Stimulated activated CD8-positive, alpha-beta memory T cell treated with anti-CD3 and anti-CD28 coated beads, Interleukin-12 subunit alpha, Interleukin-12 subunit beta, amount 100 ng/mL, for 24 hours (primary cell): Measurements from ENCODE around the gene PLCD4.

Experiments
- DNase-seq: peaks from one replicate; pipeline ENCODE4 v3.0.0-alpha.2; 2020; ENCODE audit errors: extremely low read depth

PLCD4 gene

DNA sequence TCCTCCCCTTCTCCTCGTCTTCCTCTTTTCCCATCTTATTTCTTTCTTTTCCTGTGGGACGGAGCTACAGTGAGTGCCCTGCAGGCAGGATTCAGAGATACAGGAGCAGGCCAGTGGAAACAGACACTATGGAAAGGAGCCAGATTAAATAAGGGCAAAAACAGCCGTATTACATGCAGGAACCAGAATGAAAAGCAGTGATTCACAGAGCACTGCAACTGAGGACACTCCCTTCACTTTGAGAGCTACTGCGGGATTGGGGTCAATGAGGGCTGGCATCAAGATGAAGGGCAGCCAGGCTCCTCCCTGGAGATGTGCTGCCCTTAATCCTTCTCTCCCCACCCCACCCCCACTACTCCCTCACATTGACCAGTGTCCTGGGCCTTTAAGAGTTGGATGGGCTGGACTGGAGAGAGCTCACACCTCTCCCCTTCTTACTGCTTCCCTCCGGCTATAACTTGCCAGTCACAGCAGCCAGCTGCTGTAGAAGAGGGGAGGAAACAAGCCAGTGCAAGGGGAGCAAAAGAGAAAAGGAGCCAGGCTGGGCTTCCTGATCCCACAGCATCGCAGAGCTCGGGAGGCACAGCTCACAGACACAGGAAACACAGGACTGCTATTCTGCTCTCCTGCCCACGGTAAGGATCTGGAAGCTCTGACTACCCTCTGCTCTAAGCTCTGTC, at the start of gene PLCD4:
Gene PLCD4 (plus strand): TSS at position 464 of the 680 bp plus-strand sequence. CDS start 7,841 bp downstream, outside the sequence.
- DNase-seq: no peak

DNA sequence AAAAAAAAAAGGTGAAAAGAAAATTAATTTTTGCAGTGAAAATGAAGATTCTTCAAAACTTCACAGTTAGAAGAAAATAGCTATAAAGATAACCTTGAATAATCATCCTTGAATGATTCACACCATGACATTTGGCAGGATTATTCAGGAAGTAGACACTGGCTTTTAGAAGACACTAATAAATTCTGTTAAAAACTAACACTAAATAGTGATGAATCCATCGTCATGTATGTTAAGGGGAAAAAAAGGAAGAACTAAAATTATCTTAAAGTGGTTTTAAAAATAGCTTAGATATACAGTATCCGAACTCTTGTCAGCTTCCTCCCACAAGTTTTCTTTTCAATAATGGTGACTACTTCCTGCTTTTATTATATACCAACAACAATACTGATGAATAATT, 49.8 kb upstream of the PLCD4 start:
- no peak for DNase-seq

DNA sequence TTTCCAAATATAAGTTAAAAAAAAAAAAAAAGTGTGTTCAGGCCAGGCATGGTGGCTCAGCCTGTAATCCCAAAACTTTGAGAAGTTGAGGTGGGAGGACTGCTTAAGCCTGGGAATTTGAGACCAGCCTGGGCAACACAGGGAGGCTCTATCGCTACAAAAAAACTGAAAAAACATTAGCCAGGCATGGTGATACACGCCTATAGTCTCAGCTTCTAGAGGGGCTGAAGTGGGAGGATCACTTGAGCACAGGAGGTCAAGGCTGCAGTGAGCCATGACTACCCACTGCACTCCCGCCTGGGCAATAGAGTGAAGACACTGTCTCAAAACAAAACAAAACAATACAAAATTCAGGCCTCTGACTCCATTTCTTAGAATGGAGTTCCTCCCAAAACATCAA, 48.7 kb upstream of the PLCD4 start:
- DNase-seq: no peak

DNA sequence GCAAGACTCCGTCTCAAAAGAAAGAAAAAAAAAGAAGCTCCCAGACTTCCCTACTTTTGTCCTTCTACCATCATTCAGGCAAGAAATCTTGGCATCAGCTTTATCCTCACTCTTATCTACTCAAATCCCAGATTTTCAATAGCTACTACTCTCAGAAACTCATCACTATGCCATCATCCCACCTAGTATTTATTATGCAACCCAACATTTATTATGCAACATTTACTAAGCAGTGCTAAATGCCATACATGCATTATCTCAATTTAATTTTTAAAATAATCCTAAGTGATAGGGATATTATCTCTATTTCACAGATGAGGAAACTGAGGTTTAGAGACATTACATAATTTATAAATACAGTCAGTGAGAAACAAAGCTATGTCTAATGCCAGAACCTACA, 43.6 kb upstream of the PLCD4 start:
- DNase-seq: no peak

DNA sequence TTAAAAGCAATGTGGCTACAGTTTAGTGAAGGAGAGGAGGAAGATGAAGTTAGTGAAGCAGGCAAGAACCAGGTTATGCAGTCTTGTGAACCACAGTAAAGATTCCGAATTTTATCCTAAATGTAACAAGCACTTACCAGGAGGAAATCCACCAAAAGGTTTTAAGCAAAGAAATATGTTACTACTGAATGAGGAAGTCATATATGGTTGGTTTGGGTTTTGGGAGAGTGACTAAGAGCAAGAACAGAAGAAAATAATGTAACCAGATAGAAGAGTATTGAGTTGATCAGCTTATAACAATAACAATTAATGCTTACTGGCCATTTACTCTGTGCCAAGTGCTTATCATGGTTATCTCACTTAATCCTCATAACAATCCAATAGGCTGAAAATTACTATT, 41.4 kb upstream of the PLCD4 start:
- DNase-seq: no peak

DNA sequence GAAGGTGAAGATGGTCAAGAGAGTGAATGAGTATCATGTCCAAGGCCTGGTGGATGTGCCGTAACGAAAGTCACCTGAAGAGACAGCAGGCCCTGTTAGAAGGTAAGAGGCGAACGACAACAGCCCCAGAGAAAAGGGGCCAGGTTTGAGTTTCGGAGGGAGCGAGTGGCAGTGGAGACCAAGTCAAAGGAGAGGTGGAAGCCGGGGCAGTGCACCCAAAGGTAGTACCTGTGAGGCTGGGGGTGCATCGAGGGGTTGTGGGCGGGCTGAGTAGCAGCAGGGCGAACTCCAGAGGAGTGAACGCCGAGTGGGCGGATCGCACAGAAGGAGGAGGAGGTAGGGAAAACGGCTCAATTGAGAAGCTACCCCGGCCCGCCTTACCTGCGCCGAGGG, 39.9 kb upstream of the PLCD4 start:
- peak; percentile 35 for DNase-seq

DNA sequence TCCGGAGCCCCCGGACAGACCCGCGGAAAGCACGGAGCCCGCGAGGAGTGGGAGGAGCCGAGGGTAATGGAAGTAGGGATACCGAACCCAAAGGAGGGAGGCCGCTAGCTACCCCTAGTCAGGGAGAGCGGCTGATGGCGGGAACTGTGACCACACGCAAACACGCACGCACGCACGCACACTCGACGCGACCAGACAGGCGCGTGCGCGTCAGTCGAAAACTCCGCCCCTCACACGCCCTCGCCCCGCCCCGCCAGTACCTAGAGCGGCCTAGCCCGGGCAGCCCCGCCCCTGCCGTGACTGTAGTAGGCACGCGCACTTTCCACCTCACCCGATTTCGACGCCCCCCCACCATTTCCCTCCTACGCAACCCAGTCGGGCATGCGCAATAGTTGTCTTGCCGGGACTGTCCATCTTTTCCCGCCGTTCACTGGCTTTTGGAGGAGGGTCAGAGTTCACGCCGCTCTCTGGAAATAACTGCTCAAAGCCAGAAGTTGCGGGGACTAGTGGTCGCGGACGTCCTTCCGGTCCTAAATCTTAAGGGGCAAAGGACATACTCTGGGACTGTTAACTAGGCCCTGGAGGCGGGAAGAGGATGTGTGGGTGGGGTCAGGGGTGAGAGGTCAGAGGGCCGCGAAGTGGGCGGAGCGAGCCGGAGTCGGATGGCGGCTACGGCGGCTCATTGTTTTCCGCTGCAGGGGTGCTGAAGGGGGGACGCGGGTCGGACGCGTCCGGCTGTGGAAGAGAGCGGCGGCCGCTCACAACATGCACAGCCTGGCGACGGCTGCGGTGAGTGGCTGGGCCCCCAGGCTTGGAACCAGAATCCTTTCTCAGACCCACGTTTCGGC, 39.3 kb upstream of the PLCD4 start, which contains the start of the genes CNOT9 and USP37:
Gene CNOT9 (plus strand): TSS at position 650 of the 848 bp plus-strand sequence. CDS start 116 bp downstream, at position 766.
Gene USP37 (minus strand): TSS at position 162 of the 848 bp plus-strand sequence. CDS start 9,698 bp downstream, outside the sequence.
- peak; percentile 100 for DNase-seq

DNA sequence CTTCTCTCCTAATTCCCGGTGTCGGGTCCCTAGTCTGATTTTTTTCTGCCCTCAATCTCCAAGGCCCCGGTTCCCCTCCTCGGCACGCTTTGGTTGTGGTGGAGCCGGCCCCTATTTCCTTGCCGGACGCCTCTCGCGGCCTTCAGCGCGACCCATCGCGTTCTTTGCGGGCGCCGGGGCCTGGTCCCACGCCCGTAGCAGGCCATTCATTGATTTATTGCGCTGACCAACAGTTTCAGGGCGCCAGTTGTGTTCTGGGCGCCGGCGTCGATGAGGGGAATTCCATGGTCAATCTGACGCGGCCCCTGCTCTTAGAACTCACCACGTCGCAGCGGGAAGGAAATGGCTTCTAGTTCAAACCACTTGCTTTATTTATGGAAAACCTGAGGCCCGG, 38.7 kb upstream of the PLCD4 start:
- no peak for DNase-seq

DNA sequence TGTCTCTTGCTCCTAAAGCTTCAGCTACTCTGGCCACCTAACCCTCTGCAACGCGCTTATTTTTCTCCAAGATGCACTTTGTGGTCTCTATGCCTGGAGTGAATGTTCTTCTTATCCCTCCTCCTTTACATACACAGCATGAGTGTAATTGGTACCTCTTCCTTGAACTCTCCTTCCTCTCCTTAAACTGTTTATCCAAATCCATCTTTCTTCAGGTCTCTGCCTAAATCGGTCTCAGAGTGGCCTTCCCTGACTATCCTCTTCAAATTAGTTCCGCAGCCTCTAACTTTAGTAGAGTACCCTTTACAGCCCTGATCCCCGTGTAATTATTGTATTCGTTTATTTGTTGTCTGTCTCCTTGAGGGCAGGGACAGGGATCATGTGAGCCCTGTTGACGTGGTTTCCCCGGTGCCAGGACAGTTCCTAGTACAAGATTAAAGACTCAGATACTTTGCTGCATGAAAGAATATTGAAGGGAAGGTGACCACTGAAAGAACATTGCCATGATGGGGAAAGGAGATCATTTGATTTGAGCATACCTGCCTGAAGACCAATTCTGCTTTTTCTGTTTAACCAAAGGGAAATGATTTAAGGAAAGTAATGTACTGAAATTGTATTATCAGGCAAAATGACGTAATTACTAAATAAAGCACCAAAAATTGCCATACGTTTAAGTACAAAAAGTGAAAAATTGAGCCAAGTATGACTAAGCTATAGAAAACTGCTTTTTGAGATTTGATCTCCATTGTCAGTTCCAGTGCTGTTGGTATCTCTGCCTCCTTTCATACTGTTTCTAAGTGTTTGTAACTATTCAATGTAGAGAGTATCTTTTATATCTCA, 37.8 kb upstream of the PLCD4 start:
- no peak for DNase-seq

DNA sequence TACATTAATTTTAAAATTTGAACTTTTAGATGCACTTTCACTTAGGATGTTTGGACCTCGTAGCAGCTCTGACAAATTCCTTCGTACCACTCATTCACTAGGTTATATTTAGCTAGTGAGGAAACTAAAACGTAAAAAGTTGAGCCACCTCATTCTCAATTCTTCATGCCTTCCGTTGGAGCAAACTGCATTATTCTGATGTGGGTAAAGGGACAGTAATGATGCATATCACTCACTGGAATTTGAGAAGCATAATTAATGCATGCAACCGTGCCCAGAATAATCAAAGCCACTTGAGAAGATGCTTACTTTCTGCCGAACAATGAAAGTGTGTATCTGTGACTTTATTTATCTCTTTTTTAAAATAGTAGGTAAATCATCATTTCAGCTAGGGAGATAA, 36.8 kb upstream of the PLCD4 start:
- DNase-seq: no peak

DNA sequence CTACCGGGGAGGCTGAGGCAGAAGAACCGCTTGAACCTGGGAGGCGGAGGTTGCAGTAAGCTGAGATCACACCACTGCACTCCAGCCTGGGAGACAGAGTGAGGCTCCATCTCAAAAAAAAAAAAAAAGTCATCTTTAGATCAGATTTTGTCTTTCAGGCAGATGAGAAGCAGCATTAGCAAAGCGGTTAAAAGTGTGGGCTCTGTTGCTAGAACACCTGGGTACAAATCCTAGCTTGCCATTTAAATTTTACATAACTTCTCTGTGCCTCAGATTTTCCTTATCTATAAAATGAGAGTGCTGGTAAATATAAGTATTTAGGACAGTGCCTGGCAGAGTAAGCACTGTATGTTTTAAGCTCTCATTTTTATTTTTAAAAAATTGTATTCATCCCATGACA, 30.8 kb upstream of the PLCD4 start:
- DNase-seq: no peak

DNA sequence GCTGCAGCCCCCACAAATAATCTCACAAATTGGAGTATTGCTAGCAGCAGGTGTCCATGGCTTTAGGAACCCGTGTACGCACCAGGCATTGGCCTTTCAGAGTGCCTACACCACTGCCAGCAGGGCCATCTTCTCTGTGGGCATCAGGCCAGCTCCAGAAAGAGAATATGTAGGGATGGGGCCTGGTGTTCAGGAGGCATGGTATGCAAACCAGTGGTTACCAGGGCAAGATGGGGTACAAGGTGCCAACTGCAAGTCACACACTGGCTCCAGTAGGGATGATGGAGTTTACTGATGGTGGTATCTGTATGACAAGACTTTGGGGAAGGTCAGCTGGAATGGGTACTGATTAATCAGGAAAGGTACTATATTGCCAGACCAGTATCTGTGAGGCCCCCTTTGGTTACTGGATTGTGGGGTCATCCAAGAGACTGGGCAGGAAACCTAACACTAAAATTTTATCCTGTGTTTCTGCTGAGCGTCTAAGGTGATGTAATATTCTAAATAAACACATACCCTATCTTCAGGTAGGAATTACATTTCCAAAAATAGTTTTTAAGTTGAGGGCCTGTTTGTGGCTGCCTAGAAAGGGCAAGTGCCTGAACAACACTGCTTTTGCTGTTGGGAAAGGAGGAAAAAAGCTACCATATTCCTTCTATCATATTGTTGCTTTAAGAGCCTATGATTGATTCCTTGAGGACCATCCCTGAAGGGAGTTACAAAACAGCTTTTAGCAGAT, 30.0 kb upstream of the PLCD4 start:
- no peak for DNase-seq

DNA sequence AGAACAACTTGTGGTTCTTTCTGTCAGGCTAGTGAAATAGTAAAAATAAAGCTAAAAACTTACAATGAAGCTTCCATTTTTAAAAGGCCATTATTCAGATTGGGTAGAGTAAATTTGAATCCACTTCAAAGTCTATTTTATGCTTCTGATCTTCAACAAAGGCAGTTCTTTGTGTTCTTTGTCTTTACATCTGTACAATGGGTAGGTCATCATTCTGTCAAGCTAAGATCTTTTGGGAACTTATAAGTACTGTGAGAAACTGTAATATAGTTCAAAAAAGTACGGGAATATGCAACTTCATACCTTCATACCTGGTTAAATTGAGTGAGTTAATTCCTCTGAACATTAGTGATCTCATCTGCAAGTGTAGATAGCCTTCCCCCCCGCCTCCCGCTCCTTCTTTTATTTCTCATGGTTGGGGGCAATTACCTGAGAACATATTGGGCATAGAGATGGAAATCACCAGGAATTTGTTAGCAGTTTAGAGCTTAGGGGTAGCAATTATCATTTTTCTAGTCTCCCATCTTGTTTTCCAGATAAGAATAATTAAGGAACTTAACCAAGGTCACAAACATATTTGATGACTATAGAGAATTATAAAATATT, 29.3 kb upstream of the PLCD4 start:
- DNase-seq: no peak

DNA sequence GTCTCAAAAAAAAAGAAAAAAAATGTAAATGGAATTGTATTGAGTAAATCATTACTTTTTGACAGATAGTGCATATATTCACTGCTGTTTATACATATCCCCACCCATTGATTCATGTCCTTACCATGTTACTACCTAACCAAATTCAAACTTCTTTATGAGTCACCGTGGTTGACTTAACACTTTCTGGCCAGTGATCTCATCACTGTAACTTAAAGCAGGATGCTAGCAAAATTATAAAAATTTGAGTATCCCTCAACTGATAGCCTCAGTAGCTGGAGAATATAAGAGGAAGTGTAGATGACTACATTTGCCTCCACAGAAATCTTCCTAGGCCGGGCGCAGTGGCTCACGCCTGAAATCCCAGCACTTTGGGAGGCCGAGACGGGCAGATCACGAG, 25.6 kb upstream of the PLCD4 start:
- no peak for DNase-seq

DNA sequence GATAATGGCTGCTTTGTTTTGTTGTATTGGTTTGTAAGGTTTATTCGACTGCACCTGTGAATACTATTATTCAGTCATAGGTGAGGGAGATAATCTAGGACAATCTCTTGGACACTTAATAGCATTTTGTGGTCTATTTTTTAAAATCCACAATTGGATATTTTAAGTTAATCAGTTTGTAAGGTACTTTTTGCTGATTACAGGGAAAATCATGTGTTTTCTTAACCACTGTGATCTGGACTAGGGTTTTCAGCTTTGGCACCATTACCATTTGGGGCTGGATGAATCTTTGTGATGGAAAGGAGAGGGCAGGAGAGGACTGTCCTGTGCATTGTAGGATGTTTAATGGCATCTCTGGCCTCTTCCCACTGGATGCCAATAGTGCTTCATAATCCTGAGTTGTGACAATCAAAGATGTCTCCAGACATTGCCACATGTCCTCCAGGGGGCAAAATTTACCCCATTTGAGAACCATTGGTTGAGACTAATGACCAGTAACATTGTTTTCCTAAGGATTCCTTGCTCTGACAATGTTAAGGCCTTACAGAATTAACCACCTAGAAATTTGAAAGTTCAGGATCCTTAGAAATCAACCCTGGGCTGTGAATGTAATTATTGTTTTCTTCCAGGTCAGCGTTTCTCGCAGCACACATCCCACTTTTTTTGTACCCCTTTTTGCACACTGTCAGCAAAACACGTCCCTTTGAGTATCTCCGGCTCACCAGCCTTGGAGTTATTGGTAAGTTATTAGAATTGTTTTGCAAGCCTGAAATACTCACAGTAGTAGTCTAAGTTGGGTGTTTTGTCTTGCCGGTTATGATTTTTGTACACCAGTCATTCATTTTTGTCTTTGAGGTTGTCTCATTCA, 23.5 kb upstream of the PLCD4 start:
- DNase-seq: no peak

DNA sequence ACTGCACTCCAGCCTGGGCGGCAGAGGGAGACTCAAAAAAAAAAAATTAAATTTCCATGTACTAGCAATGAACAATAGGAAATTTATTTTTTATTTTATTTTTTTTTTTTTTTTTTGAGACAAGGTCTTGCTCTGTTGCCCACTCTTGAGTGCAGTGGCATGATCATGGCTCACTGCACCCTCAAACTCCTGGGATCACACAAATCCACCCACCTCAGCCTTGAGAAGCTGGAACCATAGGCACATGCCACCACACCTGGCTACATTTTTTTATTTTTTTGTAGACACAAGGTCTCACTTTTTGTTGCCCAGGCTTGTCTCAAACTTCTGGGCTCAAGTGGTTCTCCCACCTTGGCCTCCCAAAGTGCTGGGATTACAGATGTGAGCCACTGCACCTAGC, 22.2 kb upstream of the PLCD4 start:
- no peak for DNase-seq

DNA sequence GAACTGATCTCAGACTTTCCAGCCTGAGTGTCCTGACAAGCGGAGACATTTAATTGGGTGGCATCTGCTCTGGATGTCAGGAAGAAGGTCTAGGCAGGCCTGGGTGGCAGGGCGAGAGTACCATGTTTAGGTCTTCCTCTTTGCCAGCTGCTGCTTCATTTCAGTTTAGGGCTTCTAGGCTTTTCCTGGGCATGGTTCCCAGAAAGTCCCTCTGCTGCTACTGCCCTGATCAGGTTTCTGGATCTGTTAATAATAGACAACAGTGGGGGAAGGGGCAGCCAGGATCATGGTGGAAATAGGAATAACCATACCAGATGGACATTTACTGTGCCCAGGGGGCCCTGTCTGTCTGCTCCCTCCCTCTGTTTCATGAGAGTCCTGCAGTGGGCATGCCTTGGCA, 2.3 kb upstream of the PLCD4 start:
- no peak for DNase-seq

DNA sequence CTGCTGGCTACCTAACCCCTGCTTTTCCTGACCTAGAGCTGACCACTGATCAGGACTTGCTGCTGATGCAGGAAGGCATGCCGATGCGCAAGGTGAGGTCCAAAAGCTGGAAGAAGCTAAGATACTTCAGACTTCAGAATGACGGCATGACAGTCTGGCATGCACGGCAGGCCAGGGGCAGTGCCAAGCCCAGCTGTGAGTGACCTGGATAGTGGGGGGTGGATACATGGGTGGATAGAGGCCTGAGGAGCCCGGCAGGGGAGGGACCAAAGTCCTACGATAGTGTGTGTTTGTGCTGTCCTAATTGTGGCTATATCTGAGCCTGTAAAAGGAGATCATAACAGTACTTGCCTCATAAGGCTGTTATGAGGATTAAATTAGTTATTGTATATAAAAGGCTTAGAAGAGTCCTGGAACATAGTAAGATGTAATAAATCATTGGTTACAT, 8.2 kb downstream of the PLCD4 start:
- DNase-seq: no peak

DNA sequence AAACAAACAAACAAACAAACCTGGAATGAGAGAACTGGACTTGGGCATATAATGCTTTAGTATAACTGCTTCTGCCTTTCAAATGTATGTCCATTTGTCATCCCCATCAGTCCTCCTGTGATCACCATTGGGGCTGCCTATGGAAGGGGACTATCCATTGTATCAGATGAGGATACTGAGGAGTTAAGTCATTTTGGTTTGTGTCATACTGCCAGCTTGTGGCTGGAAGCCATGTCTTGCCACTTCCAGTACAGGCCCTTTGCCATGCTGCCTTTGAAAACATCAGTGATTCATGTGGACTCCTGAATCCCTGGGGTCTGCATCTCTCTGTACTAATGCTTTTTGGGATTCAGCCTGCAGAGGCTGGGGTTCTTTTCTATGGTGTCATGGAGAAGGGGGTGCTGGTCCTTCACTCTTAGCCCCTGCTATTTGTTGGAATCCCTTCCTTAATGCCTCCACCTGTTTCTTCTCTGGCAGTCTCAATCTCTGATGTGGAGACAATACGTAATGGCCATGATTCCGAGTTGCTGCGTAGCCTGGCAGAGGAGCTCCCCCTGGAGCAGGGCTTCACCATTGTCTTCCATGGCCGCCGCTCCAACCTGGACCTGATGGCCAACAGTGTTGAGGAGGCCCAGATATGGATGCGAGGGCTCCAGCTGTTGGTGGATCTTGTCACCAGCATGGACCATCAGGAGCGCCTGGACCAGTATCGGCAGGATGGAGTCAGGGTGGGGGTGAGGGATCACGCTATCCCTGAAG, 10.6 kb downstream of the PLCD4 start:
- no peak for DNase-seq
